IMR-90 (cell line): Measurements from ENCODE around the gene ERGIC2. TPM values are rescaled to one million over a fixed set of nuclear protein-coding genes. Genes with fewer than 3 reads are reported as not detected.

Experiments
- ATAC-seq: fragments of 200-7000 bp; cut with Tn5 transposase; 2 replicates; pipeline ENCODE4 v1.9.1; 2020; ENCODE audit warnings: low read depth, mild to moderate bottlenecking, moderate library complexity
- BruUV-seq: library from RNA; stranded (reverse); fragments of 400-500 nt; replicated peaks from 2 replicates; lab custom pipeline; 2021; lab: Mats Ljungman, UMichigan
- CTCF ChIA-PET: fragments of 300-600 bp; formaldehyde crosslinking; extraction: SDS; loops from one replicate; lab custom pipeline; 2021; ENCODE audit warnings: antibody characterized with exemption; lab: Yijun Ruan, JAX
- POLR2A ChIA-PET: fragments of 300-600 bp; sonication (Branson Sonifier 250); formaldehyde crosslinking; loops from one replicate; lab custom pipeline; 2022; ENCODE audit warnings: antibody characterized with exemption; ENCODE audit not compliant: unreplicated experiment; lab: Charles Lee
- DNase-seq: peaks from one replicate; pipeline ENCODE4 v3.0.0; 2013
- H2AFZ ChIP-seq: replicated peaks from 2 replicates; pipeline ENCODE3; 2013; ENCODE audit warnings: low read length, mild to moderate bottlenecking; ENCODE audit not compliant: poor library complexity
- H2AK5ac ChIP-seq: 2 replicates; pipeline ENCODE4 v1.6.1; 2013; ENCODE audit warnings: low read depth, low read length, inconsistent platforms
- H2AK9ac ChIP-seq: replicated peaks from 2 replicates; pipeline ENCODE3; 2013; ENCODE audit warnings: mild to moderate bottlenecking, low read depth, low read length, moderate library complexity; ENCODE audit not compliant: poor library complexity
- H2BK120ac ChIP-seq: 2 replicates; pipeline ENCODE4 v1.6.1; 2013; ENCODE audit warnings: low read depth, low read length, inconsistent platforms
- H2BK15ac ChIP-seq: 3 replicates; pipeline ENCODE4 v1.6.1; 2013; ENCODE audit warnings: low read depth, low read length, inconsistent platforms
- H2BK20ac ChIP-seq: 2 replicates; pipeline ENCODE4 v1.6.1; 2013; ENCODE audit warnings: low read depth, mild to moderate bottlenecking, inconsistent platforms, low read length, moderate library complexity
- H2BK5ac ChIP-seq: 2 replicates; pipeline ENCODE4 v1.6.1; 2013; ENCODE audit warnings: mild to moderate bottlenecking, low read depth, low read length, inconsistent platforms; ENCODE audit not compliant: poor library complexity, severe bottlenecking
- H3K14ac ChIP-seq: replicated peaks from 2 replicates; pipeline ENCODE4 v1.6.1; 2013; ENCODE audit warnings: low read depth, low read length, inconsistent platforms
- H3K18ac ChIP-seq: 2 replicates; pipeline ENCODE4 v1.6.1; 2013; ENCODE audit warnings: low read depth, low read length, control low read depth
- H3K23ac ChIP-seq: 2 replicates; pipeline ENCODE4 v1.6.1; 2013; ENCODE audit warnings: low read depth, low read length, inconsistent platforms
- H3K27ac ChIP-seq: 2 replicates; pipeline ENCODE4 v1.5.1; 2013; ENCODE audit warnings: mild to moderate bottlenecking, control low read depth, low read length; ENCODE audit not compliant: insufficient read depth
- H3K27me3 ChIP-seq: 2 replicates; pipeline ENCODE4 v1.6.1; 2013; ENCODE audit warnings: low read length; ENCODE audit not compliant: control insufficient read depth, insufficient read depth
- H3K36me3 ChIP-seq: 2 replicates; pipeline ENCODE4 v1.6.1; 2013; ENCODE audit warnings: low read length, mixed read lengths; ENCODE audit not compliant: control insufficient read depth, insufficient read depth
- H3K4ac ChIP-seq: 2 replicates; pipeline ENCODE4 v1.6.1; 2013; ENCODE audit warnings: low read depth, low read length, inconsistent platforms
- H3K4me1 ChIP-seq: 2 replicates; pipeline ENCODE4 v1.6.1; 2013; ENCODE audit warnings: low read length, mixed read lengths; ENCODE audit not compliant: control insufficient read depth, insufficient read depth
- H3K4me2 ChIP-seq: 2 replicates; pipeline ENCODE4 v1.6.1; 2013; ENCODE audit warnings: low read depth, mild to moderate bottlenecking, control low read depth, low read length, moderate library complexity
- H3K4me3 ChIP-seq: 2 replicates; pipeline ENCODE4 v1.5.1; 2013; ENCODE audit warnings: low read depth, mild to moderate bottlenecking, control low read depth, low read length, moderate library complexity; ENCODE audit not compliant: insufficient read depth
- H3K56ac ChIP-seq: 2 replicates; pipeline ENCODE4 v1.6.1; 2013; ENCODE audit warnings: low read length, inconsistent platforms; ENCODE audit not compliant: insufficient read depth; ENCODE audit errors: extremely low read depth
- H3K79me1 ChIP-seq, 2 experiments: 2 replicates each; pipeline ENCODE4 v1.6.1; 2013; ENCODE audit warnings: low read length in 2 of 2, inconsistent platforms in 1 of 2, low read depth in 1 of 2
- H3K9ac ChIP-seq: 2 replicates; pipeline ENCODE4 v1.6.1; 2013; ENCODE audit warnings: low read depth, low read length, control low read depth
- H3K9me1 ChIP-seq: 2 replicates; pipeline ENCODE4 v1.6.1; 2013; ENCODE audit warnings: low read length, inconsistent platforms; ENCODE audit not compliant: insufficient read depth
- H3K9me3 ChIP-seq: 2 replicates; pipeline ENCODE4 v1.6.1; 2013; ENCODE audit warnings: low read length; ENCODE audit not compliant: control insufficient read depth, insufficient read depth
- H4K20me1 ChIP-seq: 2 replicates; pipeline ENCODE4 v1.6.1; 2013; ENCODE audit warnings: low read length, inconsistent platforms; ENCODE audit not compliant: insufficient read depth
- H4K5ac ChIP-seq: 2 replicates; pipeline ENCODE4 v1.6.1; 2013; ENCODE audit warnings: mild to moderate bottlenecking, low read depth, low read length, control low read depth
- H4K8ac ChIP-seq, 2 experiments: 2 replicates each; pipeline ENCODE4 v1.6.1; 2013; ENCODE audit warnings: low read depth in 2 of 2, low read length in 2 of 2, control low read depth in 1 of 2, inconsistent platforms in 1 of 2
- H4K91ac ChIP-seq: 2 replicates; pipeline ENCODE4 v1.6.1; 2013; ENCODE audit warnings: low read depth, low read length, inconsistent platforms; ENCODE audit not compliant: insufficient read depth
- BHLHE40 ChIP-seq: fragments of 150-350 bp; IDR thresholded peaks from 2 replicates; pipeline ENCODE4 v1.6.1; 2016; ENCODE audit warnings: mild to moderate bottlenecking, low read depth, low read length
- CEBPB ChIP-seq: IDR thresholded peaks from 2 replicates; pipeline ENCODE4 v1.6.1; 2012; ENCODE audit warnings: low read depth, low read length, improper control_type of control experiment
- CHD1 ChIP-seq: IDR thresholded peaks from 2 replicates; pipeline ENCODE4 v1.6.1; 2012; ENCODE audit warnings: low read depth, low read length, improper control_type of control experiment
- MAZ ChIP-seq: IDR thresholded peaks from 2 replicates; pipeline ENCODE4 v1.6.1; 2012; ENCODE audit warnings: low read depth, mild to moderate bottlenecking, low read length, improper control_type of control experiment, moderate library complexity, borderline replicate concordance
- MXI1 ChIP-seq: IDR thresholded peaks from 2 replicates; pipeline ENCODE4 v1.6.1; 2012; ENCODE audit warnings: low read depth, mild to moderate bottlenecking, low read length, moderate library complexity, borderline replicate concordance
- NFE2L2 ChIP-seq: fragments of 150-350 bp; IDR thresholded peaks from 2 replicates; pipeline ENCODE4 v1.6.1; 2016; ENCODE audit warnings: low read depth, mild to moderate bottlenecking, low read length
- RAD21 ChIP-seq: IDR thresholded peaks from 2 replicates; pipeline ENCODE4 v1.6.1; 2012; ENCODE audit warnings: low read length, improper control_type of control experiment
- RFX5 ChIP-seq: IDR thresholded peaks from 2 replicates; pipeline ENCODE4 v1.8.0; 2012; ENCODE audit warnings: low read depth, mild to moderate bottlenecking, low read length, moderate library complexity
- SMC3 ChIP-seq: fragments of 150-350 bp; IDR thresholded peaks from 2 replicates; pipeline ENCODE4 v1.6.1; 2016; ENCODE audit warnings: low read depth, mild to moderate bottlenecking, antibody characterized with exemption, low read length, moderate library complexity
- WGBS, 2 experiments: methylation state at CpG; one replicate each; pipeline versions ENCODE4 v1.1.5 to v1.1.7; 2013; ENCODE audit warnings: missing lambda C conversion rate in 2 of 2; ENCODE audit not compliant: insufficient read length in 1 of 2; ENCODE audit errors: extremely low coverage in 2 of 2; 5-methylcytosine and 5-hydroxymethylcytosine counted together
- dilution Hi-C: fragments of 300-500 bp; cut with HindIII; formaldehyde crosslinking; loops from one replicate; pipeline ENCODE4 v1.14.3; 2018; ENCODE audit warnings: low sequenced_read_pairs; ENCODE audit not compliant: unreplicated experiment
- in situ Hi-C: fragments of 300-500 bp; cut with MboI; formaldehyde crosslinking; loops from 3 replicates; pipeline ENCODE4 v1.14.3; 2019; ENCODE audit warnings: low sequenced_read_pairs, inconsistent platforms, mixed read lengths
- intact Hi-C: fragments of 100-400 bp; cut with micrococcal nuclease; formaldehyde crosslinking; loops from 2 replicates; pipeline ENCODE4 v1.10.0; 2022
- polyA plus RNA-seq, 3 experiments: library from polyadenylated mRNA; depleted of rRNA; stranded (reverse); fragments of >200 nt; gene quantifications; 2 replicates each; pipeline ENCODE4 v1.2.3, GENCODE V29; 2012; ENCODE audit warnings: low replicate concordance in 1 of 3
- total RNA-seq: library from RNA; depleted of rRNA; stranded (reverse); fragments of >200 nt; gene quantifications from 2 replicates; pipeline ENCODE4 v1.2.3, GENCODE V29; 2012
- TF ChIP-seq, protein P1 (sequence below): fragments of 150-350 bp; IDR thresholded peaks from 2 replicates; pipeline ENCODE4 v1.6.1; 2017; ENCODE audit warnings: mild to moderate bottlenecking, antibody characterized with exemption, low read length, low read depth
- TF ChIP-seq, protein P2 (sequence below): fragments of 150-350 bp; IDR thresholded peaks from 2 replicates; pipeline ENCODE4 v1.6.1; 2016; ENCODE audit warnings: low read depth, mild to moderate bottlenecking, low read length, moderate library complexity, borderline replicate concordance
- TF ChIP-seq, protein P3 (sequence below): conservative IDR thresholded peaks from 2 replicates; pipeline ENCODE4 v1.5.1; 2012; ENCODE audit warnings: mild to moderate bottlenecking, low read depth, low read length, improper control_type of control experiment

ERGIC2 gene
- total and polyA plus RNA-seq, 2 of the 4 experiments (the other 2 are of a cell fraction): 41.0 to 45.3 TPM

DNA sequence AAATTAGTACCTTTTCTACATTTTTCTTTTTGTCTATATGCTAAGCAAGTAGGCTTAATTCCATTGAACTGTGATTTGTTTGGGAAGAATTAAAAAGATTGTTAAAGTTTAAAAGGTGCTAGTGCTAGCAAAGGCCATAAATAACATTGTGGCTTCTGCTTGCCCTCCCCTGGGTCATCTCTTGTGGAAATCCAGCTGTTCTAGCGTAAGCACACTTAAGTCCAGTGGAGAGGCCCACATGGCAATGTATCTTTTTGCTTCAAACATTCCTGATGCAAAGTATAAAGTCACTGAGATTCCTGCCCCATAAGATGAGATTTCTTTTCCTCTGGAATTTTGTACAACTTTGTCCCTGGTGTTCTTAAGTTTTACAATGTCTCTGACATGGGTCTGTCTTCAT, 14.4 kb upstream of the ERGIC2 start:
- in situ Hi-C loops (no loop called here), intact Hi-C loops (no loop called here), dilution Hi-C loops (no loop called here)
- Histone ChIP-seq H2AK9ac (no peak overlapping the region), H2AFZ (no peak overlapping the region), H4K20me1 (no peaks in the 10 kb centered on the region), H3K4me1 (no peaks in the 10 kb centered on the region; the same call in 1 of the 2 replicates), H3K79me1 (no peaks in the 10 kb centered on the region), H3K14ac (0 out of 2 replicates have a peak overlapping the region, but pooled peaks have one; percentile 28), H3K36me3 (no peaks in the 10 kb centered on the region), H3K4me2 (no peak overlapping the region), H2BK120ac (peak overlapping the region; percentile 62; the same call in 1 of the 2 replicates), H4K5ac (no peak overlapping the region), H4K8ac (no peak overlapping the region; a peak in 1 of 4 replicates), H2BK5ac (no peak overlapping the region), H2AK5ac (peak overlapping the region; percentile 57; the same call in 1 of the 2 replicates), H4K91ac (peak overlapping the region; percentile 62; the same call in 1 of the 2 replicates), H2BK20ac (no peak overlapping the region), H3K18ac (no peak overlapping the region), H3K9me1 (no peaks in the 10 kb centered on the region), H3K9me3 (no peaks in the 10 kb centered on the region), H3K23ac (no peak overlapping the region), H2BK15ac (no peak overlapping the region), H3K56ac (no peak overlapping the region), H3K9ac (no peak overlapping the region), H3K27ac (no peak overlapping the region), H3K4me3 (no peak overlapping the region), H3K27me3 (no peaks in the 10 kb centered on the region), H3K4ac (no peak overlapping the region; the same call in 1 of the 2 replicates)
- peak; percentile 47 for ATAC-seq
- no peak for DNase-seq
- 43% methylated on average over 1 of the region's 1 CpG; no CpG with 5 or more reads in 1 of the 2 experiments for WGBS, 2 experiments
- ChIA-PET CTCF (no interaction called here), POLR2A (no interaction called here)
- no TSS peak for BruUV-seq
- TF ChIP-seq MXI1 (no peak), CEBPB (no peak), BHLHE40 (no peak), RAD21 (no peak), RFX5 (no peak), SMC3 (no peak), NFE2L2 (no peak), CHD1 (no peak), MAZ (no peak)
- TF ChIP-seq, protein P1, sequence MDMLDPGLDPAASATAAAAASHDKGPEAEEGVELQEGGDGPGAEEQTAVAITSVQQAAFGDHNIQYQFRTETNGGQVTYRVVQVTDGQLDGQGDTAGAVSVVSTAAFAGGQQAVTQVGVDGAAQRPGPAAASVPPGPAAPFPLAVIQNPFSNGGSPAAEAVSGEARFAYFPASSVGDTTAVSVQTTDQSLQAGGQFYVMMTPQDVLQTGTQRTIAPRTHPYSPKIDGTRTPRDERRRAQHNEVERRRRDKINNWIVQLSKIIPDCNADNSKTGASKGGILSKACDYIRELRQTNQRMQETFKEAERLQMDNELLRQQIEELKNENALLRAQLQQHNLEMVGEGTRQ: no peak
- TF ChIP-seq, protein P2, sequence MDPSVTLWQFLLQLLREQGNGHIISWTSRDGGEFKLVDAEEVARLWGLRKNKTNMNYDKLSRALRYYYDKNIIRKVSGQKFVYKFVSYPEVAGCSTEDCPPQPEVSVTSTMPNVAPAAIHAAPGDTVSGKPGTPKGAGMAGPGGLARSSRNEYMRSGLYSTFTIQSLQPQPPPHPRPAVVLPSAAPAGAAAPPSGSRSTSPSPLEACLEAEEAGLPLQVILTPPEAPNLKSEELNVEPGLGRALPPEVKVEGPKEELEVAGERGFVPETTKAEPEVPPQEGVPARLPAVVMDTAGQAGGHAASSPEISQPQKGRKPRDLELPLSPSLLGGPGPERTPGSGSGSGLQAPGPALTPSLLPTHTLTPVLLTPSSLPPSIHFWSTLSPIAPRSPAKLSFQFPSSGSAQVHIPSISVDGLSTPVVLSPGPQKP: no peak
- TF ChIP-seq, protein P3, sequence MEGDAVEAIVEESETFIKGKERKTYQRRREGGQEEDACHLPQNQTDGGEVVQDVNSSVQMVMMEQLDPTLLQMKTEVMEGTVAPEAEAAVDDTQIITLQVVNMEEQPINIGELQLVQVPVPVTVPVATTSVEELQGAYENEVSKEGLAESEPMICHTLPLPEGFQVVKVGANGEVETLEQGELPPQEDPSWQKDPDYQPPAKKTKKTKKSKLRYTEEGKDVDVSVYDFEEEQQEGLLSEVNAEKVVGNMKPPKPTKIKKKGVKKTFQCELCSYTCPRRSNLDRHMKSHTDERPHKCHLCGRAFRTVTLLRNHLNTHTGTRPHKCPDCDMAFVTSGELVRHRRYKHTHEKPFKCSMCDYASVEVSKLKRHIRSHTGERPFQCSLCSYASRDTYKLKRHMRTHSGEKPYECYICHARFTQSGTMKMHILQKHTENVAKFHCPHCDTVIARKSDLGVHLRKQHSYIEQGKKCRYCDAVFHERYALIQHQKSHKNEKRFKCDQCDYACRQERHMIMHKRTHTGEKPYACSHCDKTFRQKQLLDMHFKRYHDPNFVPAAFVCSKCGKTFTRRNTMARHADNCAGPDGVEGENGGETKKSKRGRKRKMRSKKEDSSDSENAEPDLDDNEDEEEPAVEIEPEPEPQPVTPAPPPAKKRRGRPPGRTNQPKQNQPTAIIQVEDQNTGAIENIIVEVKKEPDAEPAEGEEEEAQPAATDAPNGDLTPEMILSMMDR: no peak
